Muscle of leg (tissue), 11 donors: ENCODE data around the gene ARHGAP18. TPM values are rescaled to one million over a fixed set of nuclear protein-coding genes. Genes with fewer than 3 reads are reported as not detected.
A peak's percentile ranks its signal among the peaks of the same experiment; 100 is the strongest.

ENCODE experiments used
- DNase-seq: peaks from one replicate; pipeline ENCODE4 v3.0.0; 2013
- H3K27ac ChIP-seq: one replicate; pipeline ENCODE4 v1.5.1; 2013; ENCODE audit warnings: mild to moderate bottlenecking, low read length, control low read depth
- H3K27me3 ChIP-seq: one replicate; pipeline ENCODE4 v1.6.1; 2013; ENCODE audit warnings: low read length; ENCODE audit not compliant: control insufficient read depth, insufficient read depth
- H3K36me3 ChIP-seq: one replicate; pipeline ENCODE4 v1.6.1; 2013; ENCODE audit warnings: low read length; ENCODE audit not compliant: control insufficient read depth, insufficient read depth
- H3K4me1 ChIP-seq: one replicate; pipeline ENCODE4 v1.6.1; 2013; ENCODE audit warnings: low read length; ENCODE audit not compliant: control insufficient read depth, insufficient read depth
- H3K4me3 ChIP-seq: one replicate; pipeline ENCODE4 v1.5.1; 2013; ENCODE audit warnings: low read length, control low read depth
- H3K9me3 ChIP-seq: replicated peaks from 2 replicates; pipeline ENCODE4 v1.6.1; 2013; ENCODE audit warnings: low read depth, low read length; ENCODE audit not compliant: control insufficient read depth
- WGBS: methylation state at CpG from one replicate; pipeline ENCODE4 v1.1.5; 2013; ENCODE audit warnings: missing lambda C conversion rate; ENCODE audit not compliant: insufficient coverage; 5-methylcytosine and 5-hydroxymethylcytosine counted together
- polyA plus RNA-seq, 8 donors: library from polyadenylated mRNA; unstranded; fragments of 120-200 nt; gene quantifications; one replicate each; pipeline versions ENCODE4 v1.2.1 to v1.2.3, GENCODE V29; 2013; ENCODE audit warnings: inconsistent platforms in 1 of 8, low replicate concordance in 1 of 8; ENCODE audit not compliant: insufficient read length in 8 of 8, insufficient read depth in 1 of 8
- total RNA-seq: library from RNA; stranded (reverse); fragments of 120-200 nt; gene quantifications from one replicate; pipeline ENCODE4 v1.2.4, GENCODE V29; 2013

ARHGAP18 gene
- total and polyA plus RNA-seq, 9 donors = 14.2 to 22.8 (median 18.5) TPM

DNA sequence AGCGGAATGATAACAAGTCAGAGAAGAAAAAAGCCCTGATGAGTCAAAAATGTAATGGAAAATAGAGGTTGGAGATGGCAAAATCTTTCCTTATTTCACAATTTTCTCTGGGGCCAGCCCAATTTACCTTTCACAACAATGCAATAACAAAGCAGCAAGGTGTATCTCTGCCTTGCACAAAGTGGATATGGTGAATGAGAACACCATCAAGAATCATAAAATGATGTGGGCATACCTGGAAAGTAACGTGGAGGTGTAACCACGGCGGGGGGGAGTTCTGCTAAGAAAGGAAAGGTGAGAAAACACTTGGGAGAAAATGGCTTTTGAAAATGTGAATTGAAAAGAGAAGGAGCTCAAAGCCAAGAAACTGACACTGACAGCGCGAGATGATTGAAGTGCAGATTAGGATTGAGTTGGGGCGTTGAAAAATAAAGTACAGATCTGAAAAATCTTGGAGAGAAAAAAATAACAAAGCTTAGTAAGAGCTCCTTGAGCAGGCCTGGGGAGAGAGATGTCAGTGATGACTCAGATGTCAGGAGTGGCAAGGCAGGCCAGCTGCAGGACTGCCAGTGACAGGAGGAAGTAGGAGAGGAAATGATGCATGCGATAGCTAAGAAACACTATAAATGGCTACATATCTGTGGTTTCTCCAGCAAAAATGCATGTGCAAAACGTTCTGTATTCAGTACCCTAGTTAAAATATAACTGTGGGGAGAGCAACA, 26.2 kb downstream of the ARHGAP18 start:
- Histone ChIP-seq H3K9me3 (no peaks in the 10 kb centered on the region), H3K27me3 (no peaks in the 10 kb centered on the region), H3K36me3 (no peaks in the 10 kb centered on the region), H3K4me3 (no peak overlapping the region), H3K4me1 (peaks cover 12% of the 10 kb centered on the region), H3K27ac (peak overlapping the region; percentile 65)
- WGBS = 72% methylated on average over 6 of the region's 9 CpGs
- DNase-seq = peak; percentile 92

DNA sequence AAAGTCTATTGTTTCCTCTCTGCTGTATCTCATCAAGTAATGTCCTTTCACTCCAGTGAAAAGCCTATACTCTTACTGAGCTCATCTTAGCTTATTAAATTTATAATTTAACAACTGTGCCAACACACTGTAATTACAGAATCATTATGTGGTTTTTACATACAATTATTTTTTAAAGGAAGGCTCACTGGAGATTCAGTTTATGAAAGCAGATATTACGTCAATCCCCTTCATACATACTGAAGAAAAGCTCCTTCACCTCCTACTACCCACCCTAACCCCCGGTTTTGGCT, 28.1 kb downstream of the ARHGAP18 start:
- no peak for DNase-seq
- Histone ChIP-seq H3K4me3 (no peak overlapping the region), H3K27me3 (no peaks in the 10 kb centered on the region), H3K9me3 (no peaks in the 10 kb centered on the region), H3K27ac (no peak overlapping the region), H3K4me1 (peaks cover 9% of the 10 kb centered on the region), H3K36me3 (no peaks in the 10 kb centered on the region)
- no CpG with 5 or more reads among the region's 2 CpGs for WGBS

DNA sequence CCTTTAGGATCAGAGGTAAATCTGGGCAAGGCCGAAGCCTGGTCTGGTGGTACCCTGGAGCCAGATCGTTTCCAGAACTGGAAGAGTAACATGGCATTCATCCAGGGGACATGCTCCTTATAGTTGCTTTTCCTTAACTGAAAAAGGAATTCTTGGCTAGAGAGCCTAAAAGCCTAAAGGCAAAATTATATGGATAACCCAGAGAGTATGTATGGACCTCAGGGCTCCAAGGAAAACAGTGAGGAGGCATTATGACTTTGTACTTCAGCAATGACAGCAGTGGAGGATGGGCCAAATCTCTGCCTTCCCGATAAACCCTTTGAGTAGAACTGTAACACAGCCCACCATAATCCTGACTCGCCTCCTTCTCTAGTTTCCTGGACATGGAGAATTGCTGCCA, 29.3 kb downstream of the ARHGAP18 start:
- Histone ChIP-seq H3K36me3 (no peaks in the 10 kb centered on the region), H3K4me3 (no peak overlapping the region), H3K4me1 (peaks cover 3% of the 10 kb centered on the region), H3K27me3 (no peaks in the 10 kb centered on the region), H3K27ac (peak overlapping the region; percentile 49), H3K9me3 (no peaks in the 10 kb centered on the region)
- WGBS = 40% methylated on average over 2 of the region's 4 CpGs
- peak; percentile 36 for DNase-seq

DNA sequence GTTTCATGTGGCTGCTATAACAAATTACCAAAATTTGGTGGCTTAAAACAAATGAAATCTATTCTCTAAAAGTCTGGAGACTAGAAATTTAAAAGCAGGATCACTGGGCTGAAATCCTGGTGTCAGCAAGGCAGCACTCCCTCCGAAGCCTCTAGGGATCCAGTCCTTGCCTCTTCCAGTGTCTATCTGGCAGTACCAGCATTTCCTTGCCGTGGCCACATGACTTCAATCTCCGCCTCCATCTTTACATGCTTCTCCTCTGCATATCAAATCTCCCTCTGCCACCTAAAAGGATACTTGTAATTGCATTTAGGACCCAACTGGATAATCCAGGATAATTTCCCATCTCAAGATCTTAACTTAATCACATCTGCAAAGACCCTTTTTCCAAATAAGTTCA, 30.2 kb downstream of the ARHGAP18 start:
- H3K4me3 ChIP-seq = no peak overlapping the region
- peaks cover 4% of the 10 kb centered on the region for H3K4me1 ChIP-seq
- H3K36me3 ChIP-seq = no peaks in the 10 kb centered on the region
- H3K27ac ChIP-seq = peak overlapping the region; percentile 29
- WGBS = 39% methylated on average over 3 of the region's 3 CpGs
- DNase-seq = peak; percentile 71
- no peaks in the 10 kb centered on the region for H3K9me3 ChIP-seq
- H3K27me3 ChIP-seq = no peaks in the 10 kb centered on the region

DNA sequence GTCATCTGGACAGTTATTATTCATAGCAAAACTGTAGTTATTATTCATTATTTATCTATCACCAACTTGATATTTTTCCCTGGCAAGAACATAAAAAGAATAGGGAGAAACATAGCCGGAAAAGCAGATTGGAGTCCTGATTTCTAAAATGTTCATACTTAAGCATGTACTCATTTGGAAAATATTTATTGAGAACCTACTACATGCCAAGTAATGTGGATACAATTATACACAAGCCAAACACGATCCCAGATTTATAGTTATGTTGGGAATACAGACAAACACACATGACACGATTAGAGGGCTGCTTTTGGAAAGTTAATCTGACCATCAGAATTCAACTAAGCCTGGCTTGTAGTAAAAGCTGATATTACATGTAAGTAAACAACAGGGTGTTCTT, 30.7 kb downstream of the ARHGAP18 start:
- H3K27me3 ChIP-seq = no peaks in the 10 kb centered on the region
- H3K9me3 ChIP-seq = no peaks in the 10 kb centered on the region
- peaks cover 6% of the 10 kb centered on the region for H3K4me1 ChIP-seq
- no peak overlapping the region for H3K4me3 ChIP-seq
- no peaks in the 10 kb centered on the region for H3K36me3 ChIP-seq
- peak overlapping the region; percentile 29 for H3K27ac ChIP-seq
- peak; percentile 93 for DNase-seq
- no CpG with 5 or more reads among the region's 3 CpGs for WGBS

DNA sequence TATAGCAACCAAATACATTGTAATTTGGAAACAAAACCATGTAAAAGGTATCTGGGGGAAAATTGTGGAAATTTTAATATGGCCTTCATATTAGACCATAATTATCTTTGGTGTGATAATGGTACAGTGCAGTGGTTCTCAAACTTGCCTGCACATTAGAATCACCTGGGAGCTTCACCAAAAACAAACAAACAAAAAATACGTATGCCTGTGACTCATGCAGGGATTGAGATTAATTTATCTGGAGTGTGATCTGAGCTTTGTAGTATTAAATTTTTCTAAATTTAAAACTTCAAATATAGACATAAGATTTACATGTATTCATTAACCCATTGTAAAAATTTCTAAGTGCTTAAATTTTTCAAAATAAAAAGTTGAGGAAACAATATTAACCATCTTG, 31.5 kb downstream of the ARHGAP18 start:
- Histone ChIP-seq H3K4me3 (no peak overlapping the region), H3K9me3 (no peaks in the 10 kb centered on the region), H3K27ac (no peak overlapping the region), H3K27me3 (no peaks in the 10 kb centered on the region), H3K4me1 (peaks cover 6% of the 10 kb centered on the region), H3K36me3 (no peaks in the 10 kb centered on the region)
- DNase-seq = no peak
- no CpG with 5 or more reads among the region's 1 CpG for WGBS

DNA sequence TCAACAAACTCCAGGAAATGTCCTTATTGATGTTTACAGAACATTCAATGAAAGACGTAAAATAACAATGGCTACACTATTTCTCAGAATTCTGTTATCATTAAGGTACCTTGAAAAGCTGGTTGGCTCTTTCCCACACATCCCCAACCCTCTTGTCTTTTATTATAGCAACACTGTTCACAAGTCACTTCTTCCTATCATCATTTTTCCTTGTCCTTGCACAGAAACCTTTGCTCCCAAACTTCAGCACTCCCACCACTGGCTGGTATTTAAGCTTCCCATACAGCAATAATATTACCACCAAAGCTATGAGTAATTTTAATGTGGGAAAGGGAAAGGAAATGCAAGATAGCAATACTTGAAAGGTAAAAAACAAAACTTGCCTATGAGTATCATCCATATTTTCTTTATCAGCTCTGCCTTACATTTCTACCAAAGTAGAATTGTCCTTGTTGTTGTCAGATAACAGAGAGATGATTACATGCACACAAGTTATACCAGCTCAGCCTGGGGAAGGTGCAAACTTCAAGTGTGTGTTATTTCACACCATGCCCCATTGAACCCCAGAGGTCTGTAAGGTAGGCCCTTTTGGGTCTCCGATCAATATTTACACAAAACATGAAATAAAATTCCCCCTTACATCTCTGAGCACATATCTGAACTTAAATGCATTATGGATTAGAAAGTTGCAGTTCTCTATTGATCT, 32.2 kb downstream of the ARHGAP18 start:
- H3K4me1 ChIP-seq = peaks cover 6% of the 10 kb centered on the region
- no peak for DNase-seq
- H3K27me3 ChIP-seq = no peaks in the 10 kb centered on the region
- no peak overlapping the region for H3K4me3 ChIP-seq
- H3K27ac ChIP-seq = no peak overlapping the region
- H3K36me3 ChIP-seq = no peaks in the 10 kb centered on the region
- H3K9me3 ChIP-seq = no peaks in the 10 kb centered on the region
- WGBS = no CpG with 5 or more reads among the region's 2 CpGs

DNA sequence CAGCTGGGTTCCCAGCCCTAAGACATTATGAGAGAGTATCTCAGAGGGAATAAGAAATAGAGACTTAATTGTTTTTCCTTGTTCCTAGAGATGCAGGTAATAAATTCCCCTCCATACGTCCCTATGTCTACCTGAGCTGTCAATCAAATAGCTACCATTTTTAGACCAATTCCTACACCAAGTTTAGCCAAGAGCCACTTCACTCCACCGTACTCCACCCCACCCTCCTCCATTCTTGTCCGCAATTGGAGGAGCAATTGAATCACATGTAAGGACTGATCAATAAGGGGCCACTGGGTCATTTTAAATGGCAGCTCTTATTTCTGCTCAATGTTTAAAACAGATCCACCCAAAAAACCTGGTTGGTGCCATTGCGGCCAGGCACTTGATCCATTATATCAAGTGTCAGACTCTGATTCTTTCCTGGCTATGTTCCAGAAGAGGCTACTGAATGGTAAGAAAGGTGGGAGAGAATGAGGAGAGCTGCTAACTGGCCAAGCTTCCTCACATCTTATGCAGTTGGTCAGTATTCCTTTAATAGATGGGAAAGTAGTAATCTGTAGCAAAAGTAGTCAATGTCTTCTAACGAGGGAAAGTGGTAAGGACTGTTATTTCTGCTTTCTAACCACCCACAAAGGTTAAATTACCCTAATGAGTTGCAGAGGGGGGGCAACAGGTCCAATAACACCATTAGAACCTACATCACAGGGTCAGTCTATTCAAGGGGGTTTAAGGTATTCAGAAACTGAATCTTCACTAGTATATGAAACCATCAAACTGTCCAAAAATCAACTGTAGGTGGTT, 34.1 kb downstream of the ARHGAP18 start:
- Histone ChIP-seq H3K36me3 (no peaks in the 10 kb centered on the region), H3K4me1 (peaks cover 11% of the 10 kb centered on the region), H3K9me3 (no peaks in the 10 kb centered on the region), H3K27ac (no peak overlapping the region), H3K4me3 (no peak overlapping the region), H3K27me3 (no peaks in the 10 kb centered on the region)
- no peak for DNase-seq
- 60% methylated on average over 1 of the region's 5 CpGs for WGBS

DNA sequence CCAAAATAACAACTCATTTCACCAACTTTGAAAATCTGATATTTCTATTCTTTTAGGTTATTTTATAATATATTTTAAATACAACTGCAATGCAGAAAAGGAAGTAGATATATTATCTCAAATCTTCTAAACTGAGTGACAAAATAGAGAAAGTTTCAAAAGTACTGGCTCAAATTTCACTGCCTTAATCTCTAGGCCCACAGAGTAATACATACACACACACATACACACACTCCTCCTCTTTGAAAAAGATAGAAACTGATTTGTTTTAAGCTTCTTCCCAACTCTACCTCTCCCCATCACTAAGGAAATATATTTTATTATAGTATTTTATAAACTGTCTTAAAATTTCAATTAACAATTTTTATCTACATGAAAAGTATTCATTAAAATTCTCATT, 36.2 kb downstream of the ARHGAP18 start:
- Histone ChIP-seq H3K9me3 (no peaks in the 10 kb centered on the region), H3K36me3 (no peaks in the 10 kb centered on the region), H3K27me3 (no peaks in the 10 kb centered on the region), H3K4me1 (peaks cover 9% of the 10 kb centered on the region), H3K27ac (peak overlapping the region; percentile 23), H3K4me3 (no peak overlapping the region)
- peak; percentile 21 for DNase-seq

DNA sequence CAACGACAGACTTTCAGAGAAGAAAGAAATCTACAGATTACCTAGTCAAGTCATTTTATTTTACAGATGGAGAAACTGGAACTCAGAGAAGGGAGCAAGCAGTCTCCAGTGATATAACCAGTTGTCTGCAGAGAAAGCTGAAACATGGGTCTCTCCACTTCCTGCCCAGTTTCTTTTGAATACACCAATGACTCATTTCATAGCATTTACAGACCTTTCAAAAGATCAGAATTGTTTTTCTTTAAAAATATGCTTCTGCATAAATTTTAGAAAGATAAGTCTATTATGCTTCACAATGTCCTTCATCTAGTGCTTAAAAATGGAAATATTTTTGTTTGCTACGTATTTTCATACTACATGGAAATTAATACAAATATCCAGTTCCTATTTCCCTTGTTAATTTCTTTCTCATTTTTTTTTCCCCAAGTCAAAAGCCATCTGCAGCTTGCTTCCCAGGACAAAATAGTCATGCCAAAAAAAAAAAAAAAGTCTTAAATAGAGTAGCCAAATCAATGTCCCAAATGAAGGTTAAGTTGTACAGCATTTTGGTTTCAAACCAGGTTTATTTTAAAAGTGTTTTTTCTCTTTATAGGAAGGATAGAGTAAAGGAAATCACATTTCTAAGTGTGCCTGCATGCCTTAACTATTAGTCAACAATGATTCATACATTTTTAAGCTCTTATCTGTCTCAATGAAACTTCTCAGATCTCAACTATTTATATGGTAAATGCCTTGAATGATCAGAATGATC, 36.9 kb downstream of the ARHGAP18 start:
- no peak overlapping the region for H3K4me3 ChIP-seq
- peak; percentile 92 for DNase-seq
- H3K27me3 ChIP-seq = no peaks in the 10 kb centered on the region
- no peaks in the 10 kb centered on the region for H3K9me3 ChIP-seq
- H3K36me3 ChIP-seq = no peaks in the 10 kb centered on the region
- WGBS = no CpG with 5 or more reads among the region's 2 CpGs
- peaks cover 9% of the 10 kb centered on the region for H3K4me1 ChIP-seq
- peak overlapping the region; percentile 79 for H3K27ac ChIP-seq
